BJ (cell line): ENCODE results near the gene ANKHD1. TPM values are rescaled to one million over a fixed set of nuclear protein-coding genes. Genes with fewer than 3 reads are reported as not detected.
"Not testable (repeated sequence)": the region's sequence is repeated elsewhere in the genome, so short reads cannot be mapped to it uniquely, and the experiment has no call there.

Experiments
- CTCF ChIA-PET: fragments of 350-600 bp; formaldehyde crosslinking; extraction: SDS; loops from one replicate; lab custom pipeline; 2021; ENCODE audit warnings: antibody characterized with exemption, inconsistent platforms; lab: Yijun Ruan, JAX
- POLR2A ChIA-PET: fragments of 300-600 bp; sonication (Branson Sonifier 250); formaldehyde crosslinking; extraction: SDS; loops from one replicate; lab custom pipeline; 2021; ENCODE audit warnings: antibody characterized with exemption; lab: Charles Lee
- DNase-seq: peaks from one replicate; pipeline ENCODE4 v3.0.0-alpha.2; 2011; ENCODE audit warnings: low read depth
- H3K27me3 ChIP-seq: 2 replicates; pipeline ENCODE4 v1.6.0; 2011; ENCODE audit warnings: low read length; ENCODE audit not compliant: control insufficient read depth, insufficient read depth
- H3K36me3 ChIP-seq: 2 replicates; pipeline ENCODE4 v1.5.1; 2011; ENCODE audit warnings: low read length; ENCODE audit not compliant: control insufficient read depth, insufficient read depth
- H3K4me3 ChIP-seq: 2 replicates; pipeline ENCODE4 v1.5.1; 2011; ENCODE audit warnings: low read depth, mild to moderate bottlenecking, control low read depth, low read length
- CTCF ChIP-seq: IDR thresholded peaks from 2 replicates; pipeline ENCODE4 v1.5.1; 2011; ENCODE audit warnings: low read depth, mild to moderate bottlenecking, control low read depth, inconsistent platforms, low read length, moderate library complexity; ENCODE audit not compliant: insufficient read depth
- polyA plus RNA-seq: library from polyadenylated mRNA; depleted of rRNA; stranded (reverse); fragments of >200 nt; gene quantifications from 2 replicates; pipeline ENCODE4 v1.2.3, GENCODE V29; 2011

The ANKHD1 gene
- polyA plus RNA-seq, 1 experiment = 28.0 TPM

- ChIA-PET CTCF (no interaction called here), POLR2A (no interaction called here)
- H3K27me3 ChIP-seq = no peaks in the 10 kb centered on the region
These were observed 30.6 kb downstream of the ANKHD1 start for GRCh38 chr5:140432212-140432611.

GRCh38 chr5:140432916-140433315 lies 31.3 kb downstream of the ANKHD1 start:
- ChIA-PET CTCF (no interaction called here), POLR2A (no interaction called here)
- no peak for TF ChIP-seq CTCF
- no peaks in the 10 kb centered on the region for H3K27me3 ChIP-seq
- no peak overlapping the region for H3K4me3 ChIP-seq
- no peaks in the 10 kb centered on the region for H3K36me3 ChIP-seq
- no peak for DNase-seq

More at GRCh38 chr5:140432212-140432611, 30.6 kb downstream of the ANKHD1 start:
- no peak for TF ChIP-seq CTCF
- no peaks in the 10 kb centered on the region for H3K36me3 ChIP-seq
- no peak overlapping the region for H3K4me3 ChIP-seq
- DNase-seq = no peak

GRCh38 chr5:140457368-140457767 lies 55.7 kb downstream of the ANKHD1 start:
- H3K27me3 ChIP-seq, CTCF ChIA-PET: not testable (repeated sequence)

GRCh38 chr5:140466981-140467742 lies 65.5 kb downstream of the ANKHD1 start:
- ChIA-PET POLR2A (no interaction called here), CTCF (no interaction called here)
- no peaks in the 10 kb centered on the region for H3K27me3 ChIP-seq
- H3K36me3 ChIP-seq = no peaks in the 10 kb centered on the region
- TF ChIP-seq CTCF = no peak
- H3K4me3 ChIP-seq = no peak overlapping the region
- DNase-seq = no peak

More at GRCh38 chr5:140457368-140457767, 55.7 kb downstream of the ANKHD1 start:
- H3K36me3 ChIP-seq, POLR2A ChIA-PET, DNase-seq, H3K4me3 ChIP-seq: not testable (repeated sequence)

- DNase-seq = no peak
- no peaks in the 10 kb centered on the region for H3K36me3 ChIP-seq
- H3K27me3 ChIP-seq = no peaks in the 10 kb centered on the region
- ChIA-PET CTCF (no interaction called here), POLR2A (no interaction called here)
- no peak overlapping the region for H3K4me3 ChIP-seq
- TF ChIP-seq CTCF = no peak
These were observed 66.6 kb downstream of the ANKHD1 start for GRCh38 chr5:140468188-140468587.

GRCh38 chr5:140469259-140469658 lies 67.6 kb downstream of the ANKHD1 start:
- ChIA-PET POLR2A (no interaction called here), CTCF (no interaction called here)
- Histone ChIP-seq H3K4me3 (no peak overlapping the region), H3K27me3 (no peaks in the 10 kb centered on the region), H3K36me3 (no peaks in the 10 kb centered on the region)
- TF ChIP-seq CTCF = no peak
- no peak for DNase-seq
